Islet precursor cell (in vitro differentiated cells): ENCODE data around the gene MGAT4A.

Experiments used
- DNase-seq: peaks from one replicate; pipeline ENCODE4 v3.0.0-alpha.2; 2018

Gene MGAT4A

DNA sequence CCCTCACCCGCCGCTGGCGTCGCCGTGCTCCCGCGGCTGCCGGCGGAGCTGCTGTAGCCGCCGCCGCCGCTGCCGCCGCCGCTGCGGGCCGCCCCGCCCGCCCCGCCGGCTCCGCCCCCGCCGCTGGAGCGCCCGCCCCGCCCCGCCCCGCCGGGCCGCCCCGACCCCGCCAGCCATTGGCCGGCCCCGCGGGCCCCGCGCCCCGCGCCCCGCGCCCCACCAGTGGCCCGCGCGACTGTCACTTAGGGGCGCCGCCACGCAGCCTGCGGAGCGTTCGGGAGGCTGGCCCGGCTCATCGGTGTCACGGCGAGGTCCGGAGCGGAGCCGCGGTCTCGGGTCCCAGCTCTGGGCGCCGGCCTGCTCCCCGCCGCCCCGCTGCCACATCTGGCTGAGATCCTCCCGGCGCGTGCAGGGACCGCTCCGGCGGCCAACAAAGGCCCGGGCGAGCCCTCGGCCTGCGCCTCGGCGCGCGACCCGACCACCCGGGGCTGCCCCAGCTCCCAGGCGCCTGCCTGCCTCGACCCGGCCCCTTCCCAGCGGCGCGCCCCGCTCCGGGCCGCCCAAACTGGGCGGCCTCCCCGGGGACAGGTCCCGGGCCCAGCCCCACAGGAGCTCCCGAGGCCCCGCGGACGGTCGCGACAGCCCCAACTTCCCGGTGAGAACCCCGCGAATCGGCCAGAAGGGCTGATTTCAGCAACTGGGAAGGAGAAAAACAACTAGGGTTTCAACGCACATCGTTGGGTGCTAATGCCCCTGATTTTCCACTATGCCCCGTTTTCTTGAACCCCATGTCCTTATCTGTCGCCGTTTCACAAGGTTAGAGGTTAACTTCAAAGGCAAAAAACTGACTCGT, at the start of gene MGAT4A:
Gene MGAT4A, minus strand, starts transcription at position 92 of the 853 bp plus-strand sequence. CDS start 4,800 bp downstream, outside the sequence.
- peak; percentile 71 for DNase-seq

- DNase-seq = peak; percentile 69
Measured at GRCh38 chr2:98778741-98779483, 48.0 kb upstream of the MGAT4A start.

- no peak for DNase-seq
Measured at GRCh38 chr2:98778151-98778550, 47.2 kb upstream of the MGAT4A start.

DNA sequence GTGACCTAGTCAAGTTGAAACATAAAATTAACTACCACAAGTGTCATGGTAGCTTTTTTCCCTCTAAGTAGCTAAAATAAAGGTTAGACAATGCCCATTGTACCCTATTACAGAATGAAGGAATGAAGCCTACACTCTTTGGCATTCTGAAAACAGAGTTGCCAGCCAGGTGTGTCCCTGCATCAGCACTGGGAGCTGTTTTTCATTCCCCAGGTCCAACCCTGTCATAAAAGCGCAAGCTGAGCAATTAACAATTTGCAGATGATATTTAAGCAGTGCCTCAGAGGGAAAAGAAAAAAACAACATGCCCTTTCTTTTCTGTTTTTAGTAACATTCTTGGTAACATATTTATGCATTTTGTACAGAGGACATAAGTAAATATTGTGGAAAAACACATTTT, 46.8 kb upstream of the MGAT4A start:
- DNase-seq = no peak

GRCh38 chr2:98777076-98777475, 46.1 kb upstream of the MGAT4A start:
- no peak for DNase-seq

DNA sequence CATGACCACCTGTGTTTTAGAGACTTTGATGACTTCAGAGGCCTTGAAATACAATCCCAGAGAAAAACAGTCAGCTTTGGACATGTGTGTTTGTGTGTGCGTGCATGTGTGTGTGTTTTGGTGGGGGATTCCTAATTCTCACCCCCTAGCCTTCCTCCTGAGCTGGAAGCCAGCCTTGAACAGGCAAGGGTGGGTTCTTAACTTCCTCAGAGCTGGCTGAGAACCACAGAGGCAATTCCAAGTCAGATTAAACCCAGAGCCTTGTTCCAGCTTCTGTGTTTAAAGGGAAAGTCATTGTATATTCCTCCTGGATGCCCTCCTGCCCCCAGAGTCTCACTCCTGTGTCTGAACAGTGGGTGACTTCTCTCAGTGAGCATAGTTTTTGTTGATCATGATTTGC, 45.2 kb upstream of the MGAT4A start:
- DNase-seq = no peak

- DNase-seq = no peak
Measured at GRCh38 chr2:98775146-98775986, 44.4 kb upstream of the MGAT4A start.

- no peak for DNase-seq
Measured at GRCh38 chr2:98773907-98774306, 43.0 kb upstream of the MGAT4A start.

DNA sequence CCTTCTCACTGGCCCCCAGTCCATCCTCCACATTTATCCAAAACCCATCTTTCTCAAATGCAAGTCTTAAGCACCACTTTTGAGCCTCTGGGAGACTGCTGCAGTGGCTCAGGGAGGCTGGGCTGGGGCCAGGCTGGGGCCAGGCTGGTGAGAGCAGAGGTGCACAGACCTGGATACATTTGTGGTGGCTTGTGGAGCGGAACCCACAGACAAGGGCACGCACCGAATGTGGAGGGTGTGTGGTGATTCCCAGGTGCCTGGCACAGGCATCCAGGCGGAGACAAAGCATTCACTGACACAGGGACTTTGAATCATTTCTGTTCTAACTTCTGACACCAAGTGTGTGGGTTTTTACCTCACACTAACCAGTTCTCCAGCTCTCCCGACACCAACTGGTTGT, 42.2 kb upstream of the MGAT4A start:
- no peak for DNase-seq

DNA sequence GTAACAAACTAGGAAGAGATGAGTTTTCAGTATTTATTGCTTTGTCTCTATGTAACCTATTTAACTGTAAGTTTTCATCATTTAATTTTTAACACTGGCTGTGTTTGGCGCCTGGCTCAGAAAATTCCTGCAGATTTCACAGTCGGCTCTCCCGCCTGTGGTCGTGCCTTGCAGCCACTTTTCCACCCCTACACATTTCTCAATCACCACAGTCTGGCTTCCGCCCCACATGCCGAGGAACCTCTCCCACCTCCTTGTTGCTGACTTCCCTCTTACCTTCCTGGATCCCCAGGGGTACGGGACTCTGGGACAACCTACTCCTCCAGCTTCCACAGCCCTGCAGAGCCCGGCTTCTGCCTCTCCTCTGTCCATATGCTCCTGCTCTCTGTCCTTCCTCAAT, 41.6 kb upstream of the MGAT4A start:
- no peak for DNase-seq

- no peak for DNase-seq
Measured at GRCh38 chr2:98771721-98772524, 41.0 kb upstream of the MGAT4A start.

DNA sequence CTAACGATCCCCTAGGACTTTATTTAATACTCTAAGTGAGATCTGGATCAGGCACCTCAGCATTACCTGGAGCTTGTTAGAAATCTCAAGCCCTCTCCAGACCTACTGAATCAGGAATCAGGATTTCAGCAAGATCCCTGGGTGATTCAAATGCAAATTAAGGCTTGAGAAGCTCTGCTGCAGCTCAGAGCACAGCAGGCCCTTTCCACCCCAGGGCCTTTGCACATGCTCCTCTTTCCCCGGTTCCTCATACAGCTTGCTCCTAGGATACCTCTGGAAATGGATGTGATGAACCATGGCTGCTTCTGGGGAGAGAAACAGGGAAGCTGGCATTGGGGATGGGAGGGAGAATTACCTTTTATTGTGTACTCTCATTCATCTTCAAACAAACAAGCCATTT, 40.3 kb upstream of the MGAT4A start:
- no peak for DNase-seq

DNA sequence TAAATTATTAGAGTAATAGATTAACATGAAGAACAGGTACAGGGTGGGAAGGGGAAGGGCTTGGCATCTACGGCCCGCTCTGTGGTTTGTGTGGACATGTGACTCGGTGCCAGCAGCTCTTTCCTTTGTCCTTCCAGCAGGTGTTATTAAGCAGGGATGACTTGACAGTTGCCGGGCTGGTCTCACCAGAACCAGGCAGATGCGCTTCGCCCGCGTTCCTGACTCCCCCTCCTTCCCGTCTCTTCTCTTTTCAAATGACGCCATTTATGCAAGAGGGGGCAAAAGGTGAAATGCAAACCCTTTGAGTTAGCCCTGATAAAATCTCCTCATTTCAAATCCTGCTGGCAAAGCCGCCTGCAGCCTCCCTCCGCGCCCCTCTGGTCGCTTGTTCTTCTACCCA, 38.9 kb upstream of the MGAT4A start:
- DNase-seq = peak; percentile 73

- no peak for DNase-seq
Measured at GRCh38 chr2:98769114-98769476, 38.2 kb upstream of the MGAT4A start.

DNA sequence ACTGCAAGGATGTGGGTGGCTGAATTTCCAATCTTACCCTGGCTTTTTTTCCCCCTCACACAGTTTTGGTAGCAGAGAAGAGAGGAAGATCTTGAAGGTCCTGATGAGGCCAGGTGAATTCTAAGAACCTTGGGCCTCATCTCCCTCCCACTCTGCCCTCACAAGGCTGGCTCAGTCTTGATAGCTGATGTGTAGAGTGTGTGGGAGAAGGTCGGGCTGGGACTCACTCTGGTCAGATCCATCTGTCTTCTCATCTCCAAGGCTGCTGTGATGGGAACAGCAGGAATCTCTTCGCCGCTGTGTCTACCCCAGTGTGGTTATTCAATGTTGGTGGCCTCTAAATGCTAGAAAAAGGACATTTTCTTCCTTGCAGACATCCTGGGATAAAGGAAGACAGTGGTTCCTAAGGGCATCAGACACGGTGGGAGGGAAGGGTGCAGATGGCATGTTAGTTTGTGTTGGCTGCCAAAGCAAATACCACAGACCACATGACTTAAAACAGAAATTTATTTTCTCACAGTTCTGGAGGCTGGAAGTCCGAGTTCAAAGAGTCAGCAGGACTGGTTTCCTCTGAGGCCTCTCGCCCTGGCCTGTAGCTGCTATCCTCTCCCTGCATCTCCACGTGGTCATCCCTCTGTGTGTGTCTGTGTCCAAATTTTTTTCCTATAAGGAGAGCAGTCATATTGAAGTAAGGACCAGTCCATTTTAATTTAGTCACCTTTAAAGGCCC, 37.6 kb upstream of the MGAT4A start:
- no peak for DNase-seq

GRCh38 chr2:98764499-98764898, 33.6 kb upstream of the MGAT4A start:
- no peak for DNase-seq

DNA sequence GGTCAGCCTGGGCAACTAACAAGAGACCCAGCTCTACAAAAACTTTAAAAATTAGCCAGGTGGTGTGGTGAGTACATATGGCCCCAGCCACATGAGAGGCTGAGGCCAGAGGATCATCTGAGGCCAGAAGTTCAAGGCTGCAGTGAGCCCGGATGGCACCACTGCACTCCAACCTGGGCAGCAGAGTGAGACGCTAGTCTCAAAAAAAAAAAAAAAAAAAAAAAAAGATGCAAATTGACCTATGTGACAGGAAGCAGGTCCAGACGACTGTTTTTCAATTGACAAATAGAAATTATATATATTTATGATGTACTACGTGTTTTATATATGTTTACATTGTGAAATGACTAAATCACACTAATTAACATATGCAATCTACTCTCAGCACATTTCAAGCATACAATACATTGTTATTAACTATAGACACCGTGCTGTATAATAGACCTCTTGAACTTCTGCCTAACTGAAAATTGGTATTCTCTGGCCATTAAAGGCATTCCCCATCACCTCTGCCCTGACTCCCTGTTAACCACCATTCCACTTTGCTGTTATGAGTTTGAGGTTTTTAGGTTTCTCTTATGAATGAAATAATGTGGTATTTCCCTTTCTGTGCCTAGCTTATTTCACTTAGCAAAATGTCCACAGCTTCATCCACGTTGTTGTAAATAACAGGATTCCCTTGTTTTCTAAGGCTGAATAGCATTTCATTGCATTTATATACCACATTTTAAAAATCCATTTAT, 32.4 kb upstream of the MGAT4A start:
- peak; percentile 12 for DNase-seq

GRCh38 chr2:98761909-98762308, 31.0 kb upstream of the MGAT4A start:
- DNase-seq = peak; percentile 15

- DNase-seq = peak; percentile 12
Measured at GRCh38 chr2:98761267-98761781, 30.4 kb upstream of the MGAT4A start.

GRCh38 chr2:98759827-98760625, 29.1 kb upstream of the MGAT4A start:
- DNase-seq = peak; percentile 20
